Endodermal cell (in vitro differentiated cells): ENCODE results near the gene ASB15. TPM values are rescaled to one million over a fixed set of nuclear protein-coding genes. Genes with fewer than 3 reads are reported as not detected.

Source experiments
- DNase-seq: peaks from one replicate; pipeline ENCODE4 v3.0.0-alpha.2; 2017
- H3K27ac ChIP-seq: 2 replicates; pipeline ENCODE4 v1.5.1; 2013; ENCODE audit warnings: mild to moderate bottlenecking, low read depth, low read length, moderate library complexity
- H3K27me3 ChIP-seq: 2 replicates; pipeline ENCODE4 v1.6.1; 2013; ENCODE audit warnings: mild to moderate bottlenecking, low read length, moderate library complexity; ENCODE audit not compliant: insufficient read depth, control insufficient read depth, poor library complexity, severe bottlenecking
- H3K36me3 ChIP-seq: 2 replicates; pipeline ENCODE4 v1.7.0; 2013; ENCODE audit warnings: mild to moderate bottlenecking, low read length, moderate library complexity; ENCODE audit not compliant: control insufficient read depth, insufficient read depth
- H3K4me1 ChIP-seq: one replicate; pipeline ENCODE4 v1.7.0; 2013; ENCODE audit warnings: low read length; ENCODE audit not compliant: control insufficient read depth, insufficient read depth
- H3K4me3 ChIP-seq: 2 replicates; pipeline ENCODE4 v1.5.1; 2013; ENCODE audit warnings: mild to moderate bottlenecking, low read length, moderate library complexity
- H3K9ac ChIP-seq: 2 replicates; pipeline ENCODE4 v1.6.1; 2013; ENCODE audit warnings: mild to moderate bottlenecking, low read length, moderate library complexity; ENCODE audit not compliant: poor library complexity, severe bottlenecking; ENCODE audit errors: extremely low read depth
- H3K9me3 ChIP-seq: 2 replicates; pipeline ENCODE4 v1.6.1; 2013; ENCODE audit warnings: mild to moderate bottlenecking, low read length, moderate library complexity; ENCODE audit not compliant: control insufficient read depth
- H3K27ac Mint-ChIP-seq: 2 replicates; pipeline ENCODE4 v1.8.0; 2020; ENCODE audit warnings: mixed read lengths
- H3K27me3 Mint-ChIP-seq: 2 replicates; pipeline ENCODE4 v1.8.0; 2021; ENCODE audit warnings: mild to moderate bottlenecking, mixed read lengths; ENCODE audit not compliant: insufficient read depth
- H3K36me3 Mint-ChIP-seq: 2 replicates; pipeline ENCODE4 v1.8.0; 2020; ENCODE audit warnings: low read depth, mixed read lengths
- H3K4me1 Mint-ChIP-seq: 2 replicates; pipeline ENCODE4 v1.8.0; 2020; ENCODE audit warnings: mixed read lengths
- H3K4me3 Mint-ChIP-seq: 2 replicates; pipeline ENCODE4 v1.8.0; 2020; ENCODE audit warnings: mild to moderate bottlenecking, moderate library complexity, mixed read lengths
- H3K9me3 Mint-ChIP-seq: 2 replicates; pipeline ENCODE4 v1.8.0; 2020; ENCODE audit warnings: mild to moderate bottlenecking, mixed read lengths
- CTCF ChIP-seq: fragments of 200-600 bp; sonication (generic); conservative IDR thresholded peaks from 2 replicates; pipeline ENCODE4 v1.5.0; 2021; ENCODE audit warnings: antibody characterized with exemption, mild to moderate bottlenecking
- WGBS, 2 experiments: methylation state at CpG; one replicate each; pipeline versions ENCODE4 v1.1.5 to v1.1.7; 2013; ENCODE audit warnings: missing lambda C conversion rate in 2 of 2, mixed read lengths in 1 of 2; ENCODE audit not compliant: insufficient coverage in 1 of 2, insufficient read length in 1 of 2; 5-methylcytosine and 5-hydroxymethylcytosine counted together
- total RNA-seq, 2 donors: library from RNA; stranded (reverse); fragmentation: NEBNext Ultra II Directional in 1 of 2; extraction: Animal tissue kit (Norgen Biotek cat#: 25700) in 1 of 2; gene quantifications; 2 replicates in 1 of 2; 3 replicates in 1 of 2; pipeline ENCODE4 v1.2.1, GENCODE V29; 2021

The ASB15 gene
- total RNA-seq, 2 donors from 2014 or later = not detected

DNA sequence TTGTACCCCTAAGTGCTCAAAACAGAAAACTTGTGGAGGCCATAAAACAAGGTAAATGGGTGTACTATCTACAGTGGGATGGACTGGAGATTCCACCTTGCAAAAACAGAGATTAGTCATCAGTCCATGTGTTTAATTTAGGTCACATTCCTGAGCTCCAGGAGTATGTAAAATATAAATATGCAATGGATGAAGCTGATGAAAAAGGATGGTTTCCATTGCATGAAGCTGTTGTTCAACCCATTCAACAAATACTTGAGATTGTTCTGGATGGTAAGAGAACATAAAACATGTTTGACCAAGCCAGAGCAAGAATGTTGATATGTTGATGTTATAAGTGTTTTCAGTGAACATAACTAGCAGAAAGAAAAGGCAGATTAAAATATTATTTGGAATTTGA lies 14.6 kb downstream of the ASB15 start:
- H3K27me3 Mint-ChIP-seq = peaks cover 33% of the 10 kb centered on the region
- no peaks in the 10 kb centered on the region for H3K36me3 Mint-ChIP-seq
- DNase-seq = no peak
- H3K27ac Mint-ChIP-seq = no peak overlapping the region
- H3K9me3 Mint-ChIP-seq = peaks cover 2% of the 10 kb centered on the region
- H3K9ac ChIP-seq = no peak overlapping the region
- H3K36me3 ChIP-seq = no peaks in the 10 kb centered on the region
- no peak for TF ChIP-seq CTCF
- no peak overlapping the region for H3K27ac ChIP-seq
- H3K9me3 ChIP-seq = no peaks in the 10 kb centered on the region
- H3K4me3 ChIP-seq = no peak overlapping the region
- no peak overlapping the region for H3K4me3 Mint-ChIP-seq
- H3K4me1 ChIP-seq = peaks cover 3% of the 10 kb centered on the region
- H3K4me1 Mint-ChIP-seq = peaks cover 19% of the 10 kb centered on the region
- H3K27me3 ChIP-seq = peaks cover 9% of the 10 kb centered on the region

GRCh38 chr7:123621707-123622106 lies 20.1 kb downstream of the ASB15 start:
- H3K27me3 Mint-ChIP-seq = peaks cover 30% of the 10 kb centered on the region
- H3K27ac ChIP-seq = no peak overlapping the region
- H3K4me3 ChIP-seq = no peak overlapping the region
- no peaks in the 10 kb centered on the region for H3K36me3 ChIP-seq
- H3K4me3 Mint-ChIP-seq = no peak overlapping the region
- no peak for TF ChIP-seq CTCF
- H3K4me1 Mint-ChIP-seq = peaks cover 28% of the 10 kb centered on the region
- peaks cover 13% of the 10 kb centered on the region for H3K4me1 ChIP-seq
- H3K9ac ChIP-seq = no peak overlapping the region
- peaks cover 9% of the 10 kb centered on the region for H3K27me3 ChIP-seq
- H3K9me3 Mint-ChIP-seq = no peaks in the 10 kb centered on the region
- no peak for DNase-seq
- H3K36me3 Mint-ChIP-seq = no peaks in the 10 kb centered on the region
- H3K27ac Mint-ChIP-seq = no peak overlapping the region
- 94 to 100% methylated on average over 3 to 4 of the region's 4 CpGs for WGBS, 2 experiments
- H3K9me3 ChIP-seq = no peaks in the 10 kb centered on the region

- Histone ChIP-seq H3K27ac (no peak overlapping the region), H3K27me3 (no peaks in the 10 kb centered on the region), H3K9ac (no peak overlapping the region), H3K36me3 (no peaks in the 10 kb centered on the region), H3K4me1 (peaks cover 13% of the 10 kb centered on the region), H3K4me3 (no peak overlapping the region), H3K9me3 (no peaks in the 10 kb centered on the region)
- Mint-ChIP-seq H3K4me3 (no peak overlapping the region), H3K27ac (no peak overlapping the region), H3K9me3 (no peaks in the 10 kb centered on the region), H3K4me1 (peaks cover 26% of the 10 kb centered on the region), H3K27me3 (peaks cover 23% of the 10 kb centered on the region), H3K36me3 (no peaks in the 10 kb centered on the region)
- DNase-seq = no peak
- TF ChIP-seq CTCF = no peak
- 84 to 94% methylated on average over 3 to 6 of the region's 6 CpGs for WGBS, 2 experiments
These were observed 21.2 kb downstream of the ASB15 start for GRCh38 chr7:123622660-123623386.
